ENCODE data around the gene CD207. TPM values are rescaled to one million over a fixed set of nuclear protein-coding genes. Genes with fewer than 3 reads are reported as not detected.
"Not testable (repeated sequence)": the region's sequence is repeated elsewhere in the genome, so short reads cannot be mapped to it uniquely, and the experiment has no call there.

CD207 gene
- not detected for total RNA-seq

DNA sequence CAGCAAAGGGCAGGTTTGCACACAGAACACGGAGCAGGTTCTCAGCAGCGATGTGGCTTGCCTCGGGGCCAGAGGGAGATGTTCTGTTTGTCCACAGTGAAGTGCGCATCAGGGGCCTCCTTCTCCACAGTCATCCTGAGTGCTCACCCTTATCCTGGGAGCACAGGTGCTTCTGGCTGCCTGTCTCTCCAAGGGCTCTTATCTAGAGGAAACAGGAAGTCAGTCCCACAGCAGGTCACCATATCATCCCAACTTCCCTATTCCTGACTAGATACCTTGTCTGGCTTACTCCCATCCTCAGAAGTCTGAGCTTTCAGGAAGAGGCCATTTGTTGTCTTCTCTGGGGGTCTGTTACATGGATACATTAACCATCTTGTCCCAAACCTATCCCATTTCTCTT lies at the start of gene CD207:
TSS of gene CD207 (minus strand) at position 174 of the 400 bp plus-strand sequence. CDS start at position 134, 40 bp downstream.
- no peak for ATAC-seq
- intact Hi-C loops (cut with DNase I; ENCODE audit: low total_unique reads): no loop called here
- in situ Hi-C loops (cut with MboI; ENCODE audit: low sequenced_read_pairs in 4 of 4): no loop called here

DNA sequence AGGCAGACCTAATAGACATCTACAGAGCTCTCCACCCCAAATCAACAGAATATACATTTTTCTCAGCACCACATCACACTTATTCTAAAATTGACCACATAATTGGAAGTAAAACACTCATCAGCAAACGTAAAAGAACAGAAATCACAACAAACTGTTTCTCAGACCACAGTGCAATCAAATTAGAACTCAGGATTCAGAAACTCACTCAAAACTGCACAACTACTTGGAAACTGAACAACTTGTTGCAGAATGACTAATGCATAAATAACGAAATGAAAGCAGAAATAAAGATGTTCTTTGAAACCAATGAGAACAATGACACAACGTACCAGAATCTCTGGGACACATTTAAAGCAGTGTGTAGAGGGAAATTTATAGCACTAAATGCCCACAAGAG lies 42.9 kb upstream of the CD207 start:
- H3K27ac ChIP-seq; H3K4me3 ChIP-seq; H3K36me3 ChIP-seq; H3K9me3 ChIP-seq; DNase-seq; intact Hi-C loops (cut with DNase I; ENCODE audit: low total_unique reads); ATAC-seq; H3K4me1 ChIP-seq: not testable (repeated sequence)
- in situ Hi-C loops (cut with MboI; ENCODE audit: low sequenced_read_pairs in 4 of 4): loop anchor here in 1 of 4 donors (10.0 kb wide), 1 partner anchor 46 kb away; no protein-coding TSS in a partner anchor
- H3K27me3 ChIP-seq: peaks cover 24 to 59% (median 54%) of the 10 kb centered on the region in 3 donors

More for the DNA sequence above, at the start of gene CD207:
- no peaks in the 10 kb centered on the region for H3K36me3 ChIP-seq
- peaks cover 0 to 2% (median 0%) of the 10 kb centered on the region in 3 donors for H3K27me3 ChIP-seq
- no peaks in the 10 kb centered on the region for H3K4me1 ChIP-seq
- no peak within 1 kb of the TSS for H3K27ac ChIP-seq
- H3K9me3 ChIP-seq: no peaks in the 10 kb centered on the region
- no peak for TF ChIP-seq POLR2A (IDR thresholded peaks at IDR 0.05)
- TF ChIP-seq, protein P1, sequence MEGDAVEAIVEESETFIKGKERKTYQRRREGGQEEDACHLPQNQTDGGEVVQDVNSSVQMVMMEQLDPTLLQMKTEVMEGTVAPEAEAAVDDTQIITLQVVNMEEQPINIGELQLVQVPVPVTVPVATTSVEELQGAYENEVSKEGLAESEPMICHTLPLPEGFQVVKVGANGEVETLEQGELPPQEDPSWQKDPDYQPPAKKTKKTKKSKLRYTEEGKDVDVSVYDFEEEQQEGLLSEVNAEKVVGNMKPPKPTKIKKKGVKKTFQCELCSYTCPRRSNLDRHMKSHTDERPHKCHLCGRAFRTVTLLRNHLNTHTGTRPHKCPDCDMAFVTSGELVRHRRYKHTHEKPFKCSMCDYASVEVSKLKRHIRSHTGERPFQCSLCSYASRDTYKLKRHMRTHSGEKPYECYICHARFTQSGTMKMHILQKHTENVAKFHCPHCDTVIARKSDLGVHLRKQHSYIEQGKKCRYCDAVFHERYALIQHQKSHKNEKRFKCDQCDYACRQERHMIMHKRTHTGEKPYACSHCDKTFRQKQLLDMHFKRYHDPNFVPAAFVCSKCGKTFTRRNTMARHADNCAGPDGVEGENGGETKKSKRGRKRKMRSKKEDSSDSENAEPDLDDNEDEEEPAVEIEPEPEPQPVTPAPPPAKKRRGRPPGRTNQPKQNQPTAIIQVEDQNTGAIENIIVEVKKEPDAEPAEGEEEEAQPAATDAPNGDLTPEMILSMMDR (IDR thresholded peaks at IDR 0.05 in 4 of 5, conservative IDR thresholded peaks at IDR 0.05 in 1 of 5): no peak
- DNase-seq: no peak
- no peak within 1 kb of the TSS for H3K4me3 ChIP-seq

DNA sequence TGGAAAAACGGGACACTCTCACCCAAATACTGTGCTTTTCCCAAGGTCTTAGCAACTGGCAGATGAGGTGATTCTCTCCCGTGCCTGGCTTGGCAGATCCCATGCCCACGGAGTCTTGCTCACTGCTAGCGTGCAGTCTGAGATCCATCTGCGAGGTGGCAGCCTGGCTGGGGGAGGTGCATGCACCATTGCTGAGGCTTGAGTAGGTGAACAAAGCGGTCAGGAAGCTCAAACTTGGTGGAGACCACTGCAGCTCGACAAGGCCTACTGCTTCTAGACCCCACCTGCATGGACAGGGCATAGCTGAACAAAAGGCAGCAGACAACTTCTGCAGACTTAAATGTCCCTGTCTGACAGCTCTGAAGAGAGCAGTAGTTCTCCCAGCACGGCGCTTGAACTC lies 40.5 kb upstream of the CD207 start:
- H3K4me1 ChIP-seq; ATAC-seq; H3K4me3 ChIP-seq; H3K9me3 ChIP-seq; H3K36me3 ChIP-seq; intact Hi-C loops (cut with DNase I; ENCODE audit: low total_unique reads); H3K27ac ChIP-seq; DNase-seq: not testable (repeated sequence)
- in situ Hi-C loops (cut with MboI; ENCODE audit: low sequenced_read_pairs in 4 of 4): loop anchor here in 1 of 4 donors (10.0 kb wide), 1 partner anchor 49 kb away; no protein-coding TSS in a partner anchor
- peaks cover 12 to 51% (median 46%) of the 10 kb centered on the region in 3 donors for H3K27me3 ChIP-seq

DNA sequence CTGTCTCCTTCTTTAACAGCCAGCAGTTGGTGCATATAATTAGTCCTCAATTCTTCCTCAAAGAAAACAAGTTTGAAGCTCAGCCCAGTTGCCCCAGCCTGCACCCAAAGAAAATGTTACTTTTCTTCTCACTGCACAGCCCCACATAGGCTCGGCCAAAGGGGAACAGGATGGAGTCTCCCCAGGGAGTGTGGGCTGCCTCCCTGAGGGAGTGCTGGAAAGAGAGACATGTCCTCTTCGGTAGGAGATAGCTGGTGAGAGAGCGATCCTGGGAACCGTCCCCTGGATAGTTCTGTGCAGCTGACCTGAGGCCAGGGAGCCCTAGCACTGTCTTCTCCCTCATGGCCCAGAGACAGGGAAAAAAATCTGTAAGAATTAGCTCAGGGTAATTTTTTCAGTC lies 37.9 kb upstream of the CD207 start:
- no peaks in the 10 kb centered on the region for H3K36me3 ChIP-seq
- intact Hi-C loops (cut with DNase I; ENCODE audit: low total_unique reads): no loop called here
- H3K4me1 ChIP-seq: peaks cover 7 to 8% of the 10 kb centered on the region in 2 donors
- TF ChIP-seq POLR2A (IDR thresholded peaks at IDR 0.05): no peak
- TF ChIP-seq, protein P1 (IDR thresholded peaks at IDR 0.05 in 4 of 5, conservative IDR thresholded peaks at IDR 0.05 in 1 of 5): no peak
- ATAC-seq: no peak
- in situ Hi-C loops (cut with MboI; ENCODE audit: low sequenced_read_pairs in 4 of 4): loop anchor here in 1 of 4 donors (10.0 kb wide), 1 partner anchor 51 kb away; no protein-coding TSS in a partner anchor
- no peak overlapping the region for H3K27ac ChIP-seq
- no peaks in the 10 kb centered on the region for H3K9me3 ChIP-seq
- no peak overlapping the region for H3K4me3 ChIP-seq
- peaks cover 12 to 39% (median 33%) of the 10 kb centered on the region in 3 donors for H3K27me3 ChIP-seq
- no peak for DNase-seq

DNA sequence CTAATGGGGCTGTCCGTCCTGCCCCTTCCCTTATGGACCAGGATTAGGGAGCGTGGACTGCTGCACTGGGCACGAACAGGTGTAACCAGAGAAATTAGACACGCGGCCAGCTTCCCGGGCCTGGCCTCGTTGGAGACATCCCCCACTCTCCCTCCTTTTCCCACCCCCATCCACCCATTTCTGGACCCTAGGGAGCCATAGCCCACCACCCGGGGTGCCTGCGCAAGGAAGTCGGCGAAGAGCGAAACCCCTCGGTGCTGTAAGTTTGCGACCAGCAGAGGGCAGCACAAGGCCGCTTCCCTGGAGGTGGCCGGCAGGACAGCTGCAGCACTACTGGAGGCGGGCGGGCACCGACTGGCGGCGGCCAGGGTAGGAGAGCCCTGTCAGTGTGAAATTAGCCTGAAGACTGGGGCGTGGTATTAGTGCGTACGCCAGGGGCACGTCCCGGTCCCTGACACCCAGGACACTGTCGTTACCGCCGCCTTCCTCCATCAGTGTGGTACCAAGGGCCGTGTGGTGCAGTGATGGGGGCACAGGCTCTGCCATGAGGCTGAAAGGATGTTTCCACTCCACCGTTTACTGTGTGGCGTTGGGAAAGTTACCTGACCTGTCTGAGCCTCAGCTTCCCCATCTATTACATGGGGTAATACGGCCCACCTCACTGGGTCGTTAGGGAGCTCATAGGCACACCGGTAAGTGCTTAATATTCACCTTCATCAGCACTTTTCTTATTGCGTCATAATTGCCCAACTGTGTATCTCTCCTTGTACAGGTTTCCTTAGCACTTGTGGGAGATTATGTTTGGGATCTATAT lies 36.0 kb upstream of the CD207 start:
- TF ChIP-seq, protein P1 (IDR thresholded peaks at IDR 0.05 in 4 of 5, conservative IDR thresholded peaks at IDR 0.05 in 1 of 5): peak; percentile 70 to 98 (median 93)
- TF ChIP-seq POLR2A (IDR thresholded peaks at IDR 0.05): no peak
- peaks cover 12 to 30% (median 19%) of the 10 kb centered on the region in 3 donors for H3K27me3 ChIP-seq
- peak overlapping the region; percentile 24 to 54 (median 38) for H3K4me3 ChIP-seq
- H3K4me1 ChIP-seq: peaks cover 7 to 8% of the 10 kb centered on the region in 2 donors
- H3K36me3 ChIP-seq: no peaks in the 10 kb centered on the region
- ATAC-seq: peak; percentile 88 to 90
- H3K9me3 ChIP-seq: no peaks in the 10 kb centered on the region
- no peak overlapping the region for H3K27ac ChIP-seq
- in situ Hi-C loops (cut with MboI; ENCODE audit: low sequenced_read_pairs in 4 of 4): loop anchor here in 1 of 4 donors (10.0 kb wide), 1 partner anchor 53 kb away; no protein-coding TSS in a partner anchor
- DNase-seq: peak; percentile 64 to 66
- intact Hi-C loops (cut with DNase I; ENCODE audit: low total_unique reads): loop anchor here (1.0 kb wide), 2 partner anchors 49 to 77 kb away; no protein-coding TSS in a partner anchor

Data from gastrocnemius medialis (tissue), 4 donors.